GM10266 (cell line): ENCODE measurements around the gene PCDHA2.

ENCODE experiments used
- DNase-seq: peaks from one replicate; pipeline ENCODE4 v3.0.0; 2012; ENCODE audit errors: extremely low spot score
- TF ChIP-seq, protein P1 (sequence below): IDR thresholded peaks from 2 replicates; pipeline ENCODE4 v1.5.1; 2012; ENCODE audit warnings: mild to moderate bottlenecking, low read depth; ENCODE audit not compliant: control insufficient read depth, insufficient read depth; ENCODE audit errors: missing control alignments

The PCDHA2 gene

DNA sequence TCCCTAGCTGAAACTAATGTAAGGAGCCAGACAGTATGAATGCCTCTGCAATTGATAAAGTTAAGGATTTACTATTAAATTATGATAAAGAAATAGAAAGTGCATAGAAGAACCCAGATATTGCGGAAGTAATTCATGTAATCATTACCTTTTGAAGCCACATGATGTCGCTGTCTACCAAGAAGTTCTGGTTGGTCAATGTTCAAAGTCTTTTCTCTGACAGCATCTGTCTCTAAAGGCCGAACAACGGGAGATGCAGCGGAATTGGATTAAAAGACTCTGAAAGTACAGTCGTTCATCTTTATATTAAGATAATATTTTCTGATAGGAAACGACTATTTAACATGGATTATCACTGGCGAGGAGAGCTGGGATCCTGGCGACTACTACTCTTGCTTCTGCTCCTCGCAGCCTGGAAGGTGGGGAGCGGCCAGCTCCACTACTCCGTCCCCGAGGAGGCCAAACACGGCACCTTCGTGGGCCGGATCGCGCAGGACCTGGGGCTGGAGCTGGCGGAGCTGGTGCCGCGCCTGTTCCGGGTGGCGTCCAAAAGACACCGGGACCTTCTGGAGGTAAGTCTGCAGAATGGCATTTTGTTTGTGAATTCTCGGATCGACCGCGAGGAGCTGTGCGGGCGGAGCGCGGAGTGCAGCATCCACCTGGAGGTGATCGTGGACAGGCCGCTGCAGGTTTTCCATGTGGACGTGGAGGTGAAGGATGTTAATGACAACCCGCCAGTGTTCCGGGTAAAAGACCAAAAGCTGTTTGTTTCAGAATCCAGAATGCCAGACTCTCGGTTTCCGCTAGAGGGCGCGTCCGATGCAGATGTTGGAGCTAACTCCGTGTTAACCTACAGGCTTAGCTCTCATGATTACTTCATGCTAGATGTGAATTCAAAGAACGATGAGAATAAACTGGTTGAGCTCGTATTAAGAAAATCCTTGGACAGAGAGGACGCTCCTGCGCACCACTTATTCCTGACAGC, 46.6 kb downstream of the PCDHA2 start, which contains the start of gene PCDHA8:
Gene PCDHA8, plus strand, starts transcription at position 210 of the 985 bp plus-strand sequence. Its CDS starts 135 bp downstream, at position 345.
- no peak for DNase-seq
- TF ChIP-seq, protein P1, sequence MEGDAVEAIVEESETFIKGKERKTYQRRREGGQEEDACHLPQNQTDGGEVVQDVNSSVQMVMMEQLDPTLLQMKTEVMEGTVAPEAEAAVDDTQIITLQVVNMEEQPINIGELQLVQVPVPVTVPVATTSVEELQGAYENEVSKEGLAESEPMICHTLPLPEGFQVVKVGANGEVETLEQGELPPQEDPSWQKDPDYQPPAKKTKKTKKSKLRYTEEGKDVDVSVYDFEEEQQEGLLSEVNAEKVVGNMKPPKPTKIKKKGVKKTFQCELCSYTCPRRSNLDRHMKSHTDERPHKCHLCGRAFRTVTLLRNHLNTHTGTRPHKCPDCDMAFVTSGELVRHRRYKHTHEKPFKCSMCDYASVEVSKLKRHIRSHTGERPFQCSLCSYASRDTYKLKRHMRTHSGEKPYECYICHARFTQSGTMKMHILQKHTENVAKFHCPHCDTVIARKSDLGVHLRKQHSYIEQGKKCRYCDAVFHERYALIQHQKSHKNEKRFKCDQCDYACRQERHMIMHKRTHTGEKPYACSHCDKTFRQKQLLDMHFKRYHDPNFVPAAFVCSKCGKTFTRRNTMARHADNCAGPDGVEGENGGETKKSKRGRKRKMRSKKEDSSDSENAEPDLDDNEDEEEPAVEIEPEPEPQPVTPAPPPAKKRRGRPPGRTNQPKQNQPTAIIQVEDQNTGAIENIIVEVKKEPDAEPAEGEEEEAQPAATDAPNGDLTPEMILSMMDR = no peak

DNA sequence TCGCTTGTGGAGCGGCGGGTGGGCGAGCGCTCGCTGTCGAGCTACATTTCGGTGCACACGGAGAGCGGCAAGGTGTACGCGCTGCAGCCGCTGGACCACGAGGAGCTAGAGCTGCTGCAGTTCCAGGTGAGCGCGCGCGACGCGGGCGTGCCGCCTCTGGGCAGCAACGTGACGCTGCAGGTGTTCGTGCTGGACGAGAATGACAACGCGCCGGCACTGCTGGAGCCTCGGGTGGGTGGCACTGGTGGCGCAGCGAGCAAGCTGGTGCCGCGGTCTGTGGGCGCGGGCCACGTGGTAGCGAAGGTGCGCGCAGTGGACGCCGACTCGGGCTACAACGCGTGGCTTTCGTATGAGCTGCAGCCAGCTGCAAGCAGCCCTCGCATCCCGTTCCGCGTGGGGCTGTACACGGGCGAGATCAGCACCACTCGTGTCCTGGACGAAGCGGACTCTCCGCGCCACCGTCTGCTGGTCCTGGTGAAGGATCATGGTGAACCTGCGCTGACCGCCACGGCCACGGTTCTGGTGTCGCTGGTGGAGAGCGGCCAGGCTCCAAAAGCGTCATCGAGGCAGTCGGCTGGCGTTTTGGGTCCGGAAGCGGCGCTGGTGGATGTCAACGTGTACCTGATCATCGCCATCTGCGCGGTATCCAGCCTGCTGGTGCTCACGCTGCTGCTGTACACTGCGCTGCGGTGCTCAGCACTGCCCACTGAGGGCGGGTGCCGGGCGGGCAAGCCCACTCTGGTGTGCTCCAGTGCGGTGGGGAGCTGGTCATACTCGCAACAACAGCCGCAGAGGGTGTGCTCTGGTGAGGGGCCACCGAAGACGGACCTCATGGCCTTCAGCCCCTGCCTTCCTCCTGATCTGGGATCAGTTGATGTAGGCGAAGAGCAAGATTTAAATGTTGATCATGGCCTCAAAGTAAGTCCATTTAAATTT, 48.4 kb downstream of the PCDHA2 start:
- TF ChIP-seq, protein P1 = no peak

More for the DNA sequence above, 48.4 kb downstream of the PCDHA2 start:
- no peak for DNase-seq
